ENCODE data around the gene COL23A1.

The COL23A1 gene

GRCh38 chr5:178388386-178389025 is 201.7 kb downstream of the COL23A1 start:
- no peak for DNase-seq

DNA sequence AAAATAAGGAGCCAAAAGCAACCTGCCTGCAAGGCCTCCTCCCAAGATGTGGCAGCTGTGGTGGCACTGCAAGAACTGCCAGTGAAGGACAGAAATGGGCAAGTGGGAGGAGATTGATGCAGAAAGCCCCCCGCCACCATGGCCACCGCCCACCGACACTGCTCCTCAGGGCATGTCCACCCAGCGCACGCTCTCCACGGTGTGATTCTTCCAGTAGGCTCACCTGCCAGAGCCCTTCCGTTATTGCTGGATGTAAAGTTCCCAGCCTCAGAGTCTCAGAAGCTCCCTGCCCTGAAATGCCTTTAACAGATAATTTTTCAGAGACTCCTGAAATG is 202.4 kb downstream of the COL23A1 start:
- no peak for DNase-seq

GRCh38 chr5:178387061-178387855 is 202.9 kb downstream of the COL23A1 start:
- no peak for DNase-seq

GRCh38 chr5:178386336-178386931 is 203.8 kb downstream of the COL23A1 start:
- no peak for DNase-seq

DNA sequence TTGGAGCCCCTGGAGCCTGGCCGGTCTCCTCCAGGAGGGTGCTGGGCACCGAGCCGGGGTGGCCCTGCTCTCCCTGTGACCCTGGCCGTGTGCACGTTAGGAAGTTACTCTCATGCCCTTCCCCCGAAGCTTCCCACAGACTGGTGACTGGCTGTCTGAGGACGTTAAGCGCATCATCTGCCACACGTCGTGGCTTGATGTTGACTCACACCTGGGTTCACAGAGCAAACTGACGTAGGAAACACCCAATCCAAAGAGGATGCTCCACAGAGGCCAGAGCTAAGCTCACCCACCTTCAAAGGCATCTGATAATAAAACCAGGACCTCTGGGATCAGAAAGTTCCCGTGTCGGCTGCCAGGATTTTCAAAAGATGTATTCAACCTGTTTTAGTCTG is 204.7 kb downstream of the COL23A1 start:
- no peak for DNase-seq

DNA sequence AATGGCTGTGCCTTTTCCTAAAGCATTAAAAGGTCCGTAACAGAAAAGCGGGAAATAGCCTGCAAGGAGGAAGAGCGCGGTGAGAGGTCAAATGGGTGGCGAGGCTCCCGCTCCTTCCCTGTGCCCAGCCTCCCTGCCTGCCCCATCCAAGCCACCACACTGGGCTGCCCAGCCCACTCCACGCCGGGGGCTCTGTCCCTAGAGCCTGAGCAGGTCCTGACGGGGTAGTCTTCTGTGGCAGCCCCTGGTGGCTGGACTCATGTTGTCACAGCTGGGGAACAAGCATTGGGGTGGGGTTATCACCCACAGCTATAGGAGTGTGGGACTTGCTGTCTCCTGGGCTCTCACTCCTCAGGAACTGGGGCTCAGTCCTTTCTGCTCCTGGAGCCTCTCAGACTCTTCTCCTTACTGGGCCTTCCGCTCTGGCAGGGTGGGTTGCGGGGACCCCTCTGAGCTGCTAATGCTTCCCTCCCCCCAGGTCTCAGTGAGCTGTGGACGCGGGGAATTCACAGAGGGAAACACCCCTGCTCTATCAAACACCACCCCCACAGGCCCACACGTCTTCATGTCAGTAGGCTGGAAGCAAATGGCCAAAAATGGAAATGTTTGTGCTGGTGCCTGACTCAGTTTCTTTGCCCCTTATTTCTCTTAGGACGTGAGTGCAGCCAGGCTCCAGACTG is 205.2 kb downstream of the COL23A1 start:
- DNase-seq: no peak

DNA sequence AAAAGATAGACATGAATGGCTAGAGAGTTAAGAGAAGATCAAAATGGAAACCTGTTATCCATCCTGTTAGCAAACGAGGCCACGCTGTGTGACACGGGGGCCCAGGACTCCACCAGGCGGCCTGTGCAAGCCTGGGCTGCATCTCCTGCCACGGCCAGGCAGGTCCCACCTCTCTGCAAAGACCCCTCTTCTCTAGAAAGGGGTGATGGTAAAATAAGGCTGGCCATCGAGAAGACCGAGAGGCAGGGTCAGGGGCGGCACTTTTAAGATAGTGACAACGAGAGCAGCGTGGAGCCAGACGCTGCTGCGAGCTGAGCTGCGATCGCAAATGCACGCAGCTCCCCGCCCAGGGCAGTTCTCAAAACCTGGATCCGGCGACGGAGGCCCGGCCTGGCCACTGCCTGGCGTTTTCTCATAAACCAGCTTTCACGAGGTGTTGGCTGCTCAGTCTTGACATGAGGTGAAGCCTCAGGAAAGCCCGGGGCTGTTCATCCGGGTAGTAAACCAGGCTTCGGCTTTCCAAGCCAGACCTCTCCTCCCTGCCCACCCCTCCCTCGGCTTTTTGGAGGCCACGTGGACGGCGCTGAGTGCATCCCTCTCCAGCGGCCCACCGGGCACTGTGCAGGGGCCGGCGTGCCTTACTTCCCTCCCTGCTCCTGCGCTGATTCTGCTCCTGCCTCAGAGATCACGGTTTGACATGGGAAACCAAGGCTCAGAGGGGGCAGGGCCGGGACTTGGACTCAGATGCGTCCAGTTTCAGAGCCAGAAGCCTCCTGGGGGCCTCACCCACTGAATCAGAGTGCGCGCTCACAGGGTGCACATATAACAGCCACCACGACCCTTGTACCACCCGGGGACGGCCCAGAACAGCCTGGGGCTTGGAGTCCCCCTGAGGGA is 206.0 kb downstream of the COL23A1 start:
- no peak for DNase-seq

DNA sequence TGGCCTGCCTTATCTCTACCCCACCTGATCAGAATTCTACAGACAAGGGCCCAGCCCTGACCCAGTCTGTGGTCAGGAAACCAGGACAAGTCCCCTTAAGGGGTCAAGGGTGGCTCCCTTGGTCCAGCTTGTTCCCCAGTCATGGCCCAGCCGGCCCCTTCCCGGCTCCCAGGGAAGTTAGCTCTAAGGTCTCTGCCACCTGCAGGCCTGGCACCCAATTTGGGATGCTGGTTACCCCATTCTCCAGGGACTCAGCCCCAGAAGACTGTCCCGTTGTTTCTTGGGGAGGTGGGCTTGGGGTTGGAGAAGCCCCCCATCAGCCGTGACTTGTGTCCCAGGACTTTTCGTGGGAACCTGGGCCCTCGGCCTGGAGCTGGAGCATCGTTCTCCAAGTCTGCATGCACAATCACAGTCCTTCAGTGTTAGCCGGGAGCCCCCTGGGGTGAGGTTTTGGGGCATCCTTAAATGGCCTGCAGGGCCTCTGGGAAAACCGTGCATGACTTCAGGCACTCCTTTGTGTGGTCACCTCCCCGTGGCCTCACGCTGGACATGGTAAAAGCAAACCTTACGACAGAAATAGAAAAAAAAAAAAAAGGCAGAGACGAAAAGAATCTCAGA is 206.8 kb downstream of the COL23A1 start:
- no peak for DNase-seq

DNA sequence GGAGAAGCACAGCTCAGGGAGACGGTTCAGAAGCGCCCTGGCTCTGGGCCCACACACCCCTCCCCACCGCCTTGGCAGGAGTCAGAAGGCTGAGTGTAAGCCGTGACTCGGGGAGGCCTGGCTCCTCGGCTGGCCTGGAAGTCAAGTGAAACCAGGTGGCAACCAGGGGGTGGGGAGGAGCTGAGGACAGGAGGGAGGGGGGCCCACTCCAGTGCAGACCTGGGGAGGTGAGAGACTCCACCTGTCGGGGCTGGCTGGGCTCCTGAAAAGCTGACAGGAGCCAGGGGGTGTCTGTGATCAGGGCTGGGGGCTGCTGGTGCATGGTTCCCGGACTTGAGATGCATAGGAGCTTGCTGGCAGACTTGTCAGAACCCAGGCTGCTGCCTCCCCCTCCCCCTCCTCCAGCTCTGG is 207.4 kb downstream of the COL23A1 start:
- DNase-seq: no peak

DNA sequence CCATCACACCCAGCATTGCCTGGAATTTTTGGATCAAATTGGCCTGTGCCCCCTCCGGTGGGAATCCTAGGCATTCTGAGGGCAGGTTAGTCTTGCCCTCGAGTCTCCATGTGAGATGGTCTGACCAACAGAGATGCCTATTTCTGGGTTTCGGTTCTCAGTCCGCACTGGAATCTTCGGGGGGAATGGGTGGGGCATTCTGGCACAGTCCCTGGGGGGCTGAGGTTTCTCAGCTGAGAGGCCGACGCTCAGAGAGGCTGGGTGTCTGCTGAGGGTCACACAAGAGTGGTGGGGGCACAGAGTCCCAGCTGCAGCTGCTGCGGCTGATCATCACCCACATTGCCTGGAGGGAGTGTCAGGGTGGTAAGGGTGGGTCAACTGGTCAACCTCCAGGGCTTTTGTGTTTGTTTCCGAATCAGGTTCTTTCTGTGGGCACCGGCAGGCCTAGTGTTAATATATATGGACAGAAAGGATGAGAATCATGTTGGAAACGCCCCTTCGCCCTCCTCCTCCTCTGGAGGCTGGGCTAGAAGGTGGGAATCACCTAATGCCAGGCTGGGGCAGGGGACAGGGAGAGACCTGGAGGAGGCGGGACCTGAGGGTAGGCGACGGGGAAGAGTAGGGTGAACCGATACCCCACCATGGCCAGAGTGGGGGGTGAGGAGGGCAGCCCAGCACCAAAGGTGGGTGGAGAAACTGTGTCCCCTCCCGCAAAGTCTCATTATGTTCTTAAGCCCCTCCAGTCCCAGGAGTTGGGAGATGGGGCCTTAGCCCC is 208.1 kb downstream of the COL23A1 start:
- no peak for DNase-seq

GRCh38 chr5:178381206-178381605 is 209.0 kb downstream of the COL23A1 start:
- DNase-seq: no peak

- DNase-seq: no peak
Observed at GRCh38 chr5:178380541-178381074, 209.6 kb downstream of the COL23A1 start.

GRCh38 chr5:178380086-178380485 is 210.1 kb downstream of the COL23A1 start:
- DNase-seq: no peak

DNA sequence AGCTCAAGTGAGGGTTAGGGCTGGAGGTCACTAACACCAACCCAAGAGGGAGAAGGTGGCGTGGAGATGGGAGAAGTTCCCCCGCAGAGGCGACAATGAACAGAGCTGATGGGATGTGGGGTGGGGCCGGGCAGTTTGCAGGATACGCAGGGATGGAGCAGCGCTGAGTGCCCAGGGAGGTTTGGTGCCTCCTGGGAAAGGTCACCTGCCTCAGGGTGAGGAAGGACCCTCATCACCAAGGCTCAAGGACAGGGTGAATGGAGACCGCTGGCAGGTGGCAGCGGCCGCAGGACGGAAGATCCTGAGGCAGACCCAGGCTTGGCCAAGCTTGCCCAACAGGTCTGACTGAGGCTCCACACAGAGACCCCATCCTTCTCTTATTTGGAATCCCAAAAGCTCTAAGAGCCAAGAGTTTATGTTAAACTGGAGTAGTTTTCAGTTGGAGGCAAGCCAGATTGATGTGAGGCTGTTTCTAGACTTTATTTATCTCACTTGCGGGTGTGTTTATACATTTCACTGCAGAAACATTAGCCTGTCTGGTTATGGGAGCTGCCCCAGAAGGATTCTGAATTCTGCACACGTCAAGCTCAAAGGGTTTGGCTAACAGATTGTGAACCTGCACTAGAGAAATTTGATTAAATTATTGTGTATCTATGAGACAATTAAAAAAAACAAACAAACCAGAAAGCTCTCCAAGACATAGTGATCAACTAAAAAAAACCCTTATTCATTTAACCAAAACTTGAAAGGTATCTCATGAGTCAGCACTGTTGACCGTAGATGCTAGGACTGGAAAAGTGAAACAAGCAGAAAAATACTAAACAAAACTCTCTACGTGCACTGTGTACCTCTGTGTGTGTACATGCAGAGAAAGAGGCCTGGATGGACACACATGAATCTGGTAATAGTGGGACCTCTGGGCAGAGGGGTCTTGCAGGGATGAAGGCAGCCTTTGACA is 211.4 kb downstream of the COL23A1 start:
- no peak for DNase-seq

DNA sequence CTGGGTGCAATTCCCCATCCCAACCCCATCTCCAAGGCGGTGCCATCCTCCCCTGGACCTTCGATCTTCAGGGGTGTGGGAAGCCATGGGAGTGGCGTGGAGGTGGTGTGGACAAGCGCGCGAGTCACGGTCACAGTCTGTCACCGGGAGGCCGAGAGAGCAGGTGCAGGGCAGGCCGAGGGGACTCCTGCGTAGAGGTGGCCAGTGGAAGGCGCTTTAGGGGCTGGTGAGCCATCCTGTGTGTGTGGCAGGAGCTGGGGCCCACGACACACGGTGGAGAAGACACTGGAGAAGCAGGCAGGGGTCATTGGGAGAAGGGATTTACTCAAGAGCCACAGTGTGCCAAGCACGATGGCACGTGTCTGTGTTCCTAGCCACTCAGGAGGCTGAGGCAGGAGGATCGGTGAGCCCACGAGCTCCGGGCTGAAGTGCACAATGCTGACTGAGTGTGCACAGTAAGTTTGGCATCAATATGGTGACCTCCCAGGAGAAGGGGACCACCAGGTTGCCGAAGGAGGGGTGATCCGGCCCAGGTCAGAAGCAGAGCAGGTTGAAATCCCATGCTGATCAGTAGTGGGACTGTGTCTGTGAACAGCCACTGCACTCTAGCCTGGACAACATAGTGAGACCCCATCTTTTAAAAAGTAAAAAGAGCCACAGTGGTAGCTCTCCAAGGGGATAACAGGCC is 212.5 kb downstream of the COL23A1 start:
- no peak for DNase-seq

DNA sequence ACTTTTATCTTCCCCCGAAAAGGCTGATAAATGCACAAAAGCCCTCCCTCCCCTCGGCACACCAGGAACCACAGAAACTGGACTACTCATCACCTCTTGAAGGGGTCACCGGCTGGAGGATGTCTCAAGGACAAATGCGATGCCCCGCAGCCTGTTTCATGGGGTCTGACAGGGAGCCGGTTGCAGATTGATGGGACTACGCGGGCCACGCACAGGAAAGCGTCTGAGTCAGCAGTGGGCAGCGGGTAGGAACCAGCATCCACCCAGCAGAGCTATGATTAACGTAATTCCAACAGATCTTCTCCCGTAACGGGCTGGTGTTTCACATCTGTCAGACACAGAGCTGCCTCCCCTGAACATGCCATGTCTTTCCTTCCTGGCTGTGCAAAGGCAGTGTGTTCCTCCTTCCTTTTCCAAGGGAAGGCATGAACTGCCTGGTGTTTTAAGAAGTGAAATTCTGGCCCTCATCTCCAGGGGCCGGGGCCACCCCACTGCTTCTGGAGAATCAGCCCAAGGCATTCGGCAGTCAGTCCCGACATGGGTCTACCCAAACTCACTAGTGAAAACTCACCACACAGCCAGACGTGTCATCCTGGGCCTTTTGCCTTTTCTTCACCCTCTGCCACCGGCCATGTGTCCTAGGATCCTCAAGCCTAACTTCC is 213.1 kb downstream of the COL23A1 start:
- no peak for DNase-seq

- no peak for DNase-seq
Observed at GRCh38 chr5:178375348-178375747, 214.8 kb downstream of the COL23A1 start.

- no peak for DNase-seq
Observed at GRCh38 chr5:178373711-178374110, 216.5 kb downstream of the COL23A1 start.

DNA sequence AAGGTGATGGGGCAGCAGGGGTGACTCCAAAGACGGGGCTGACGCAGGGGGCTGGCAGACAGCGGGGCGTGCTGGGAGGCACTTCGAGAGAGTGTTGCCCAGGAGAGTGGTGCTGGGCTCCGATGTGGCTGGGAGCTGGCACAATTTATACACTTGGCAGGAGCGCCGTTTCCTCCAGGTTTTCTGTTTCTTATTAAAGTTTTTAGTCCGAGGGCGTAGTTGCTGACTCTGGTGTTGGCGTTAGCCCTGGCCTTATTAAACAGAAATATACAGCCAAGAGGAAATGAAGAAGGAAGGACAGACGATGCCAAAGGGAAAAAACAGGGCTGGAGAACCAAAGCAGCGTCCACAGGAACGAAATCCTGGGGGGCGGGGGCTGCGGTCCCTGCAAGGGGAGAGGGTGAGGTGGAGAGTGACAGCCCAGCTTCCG is 218.0 kb downstream of the COL23A1 start:
- no peak for DNase-seq
